ENCODE measurements around the gene RBM20. TPM values are rescaled to one million over a fixed set of nuclear protein-coding genes. Genes with fewer than 3 reads are reported as not detected.

Gene RBM20
- total RNA-seq, 2 experiments from 2014 or later = 0.03 TPM; not detected in 1

- CTCF ChIA-PET = interaction anchor here (0.7 to 1.2 kb wide), 2 partner anchors 21 to 165 kb away, joined by 3 read pairs; no protein-coding TSS in a partner anchor
- Mint-ChIP-seq H3K9me3 (ENCODE audit: insufficient read depth) (peaks cover 13% of the 10 kb centered on the region), H3K27ac (no peak overlapping the region), H3K4me3 (no peak overlapping the region), H3K36me3 (ENCODE audit: low read depth) (peaks cover 15% of the 10 kb centered on the region), H3K4me1 (ENCODE audit: low read depth) (peaks cover 43% of the 10 kb centered on the region), H3K27me3 (ENCODE audit: low read depth) (no peaks in the 10 kb centered on the region)
- ATAC-seq (no peak), DNase-seq (no peak)
- POLR2A ChIA-PET = no interaction called here
These were observed 109.3 kb downstream of the RBM20 start for GRCh38 chr10:110753462-110753861.

GRCh38 chr10:110754375-110755105, 110.4 kb downstream of the RBM20 start:
- DNase-seq = no peak
- H3K27ac Mint-ChIP-seq = no peak overlapping the region
- ChIA-PET POLR2A (no interaction called here), CTCF (interaction anchor here (0.7 to 1.4 kb wide), 5 partner anchors 11 to 164 kb away, joined by 3 to 4 read pairs (median 3); no protein-coding TSS in a partner anchor)
- H3K4me3 Mint-ChIP-seq = no peak overlapping the region
- H3K27me3 Mint-ChIP-seq (ENCODE audit: low read depth) = no peaks in the 10 kb centered on the region
- no peak for ATAC-seq
- peaks cover 4% of the 10 kb centered on the region for H3K9me3 Mint-ChIP-seq (ENCODE audit: insufficient read depth)
- peaks cover 7% of the 10 kb centered on the region for H3K36me3 Mint-ChIP-seq (ENCODE audit: low read depth)
- H3K4me1 Mint-ChIP-seq (ENCODE audit: low read depth) = peaks cover 40% of the 10 kb centered on the region

- POLR2A ChIA-PET = no interaction called here
- Mint-ChIP-seq H3K36me3 (ENCODE audit: low read depth) (no peaks in the 10 kb centered on the region), H3K4me1 (ENCODE audit: low read depth) (peaks cover 33% of the 10 kb centered on the region), H3K27me3 (ENCODE audit: low read depth) (no peaks in the 10 kb centered on the region), H3K9me3 (ENCODE audit: insufficient read depth) (no peaks in the 10 kb centered on the region), H3K27ac (no peak overlapping the region), H3K4me3 (no peak overlapping the region)
- DNase-seq (no peak), ATAC-seq (no peak)
- CTCF ChIA-PET = interaction anchor here (0.8 to 1.0 kb wide), 3 partner anchors 10 to 162 kb away, joined by 3 to 4 read pairs (median 3); no protein-coding TSS in a partner anchor
These were observed 111.6 kb downstream of the RBM20 start for GRCh38 chr10:110755781-110756180.

- no peak for DNase-seq
- Mint-ChIP-seq H3K27me3 (ENCODE audit: low read depth) (no peaks in the 10 kb centered on the region), H3K9me3 (ENCODE audit: insufficient read depth) (no peaks in the 10 kb centered on the region), H3K4me1 (ENCODE audit: low read depth) (peaks cover 23% of the 10 kb centered on the region), H3K4me3 (no peak overlapping the region), H3K27ac (no peak overlapping the region), H3K36me3 (ENCODE audit: low read depth) (no peaks in the 10 kb centered on the region)
- no peak for ATAC-seq
- POLR2A ChIA-PET = no interaction called here
- CTCF ChIA-PET = no interaction called here
These were observed 112.7 kb downstream of the RBM20 start for GRCh38 chr10:110756876-110757275.

- ATAC-seq (no peak), DNase-seq (no peak)
- CTCF ChIA-PET = interaction anchor here (1.4 to 2.3 kb wide), 2 partner anchors 12 to 452 kb away, joined by 3 to 8 read pairs; partner anchors contain the start of gene SMNDC1
- POLR2A ChIA-PET = no interaction called here
- Mint-ChIP-seq H3K27me3 (ENCODE audit: low read depth) (no peaks in the 10 kb centered on the region), H3K36me3 (ENCODE audit: low read depth) (no peaks in the 10 kb centered on the region), H3K4me1 (ENCODE audit: low read depth) (peaks cover 17% of the 10 kb centered on the region), H3K4me3 (no peak overlapping the region), H3K27ac (no peak overlapping the region), H3K9me3 (ENCODE audit: insufficient read depth) (no peaks in the 10 kb centered on the region)
These were observed 113.5 kb downstream of the RBM20 start for GRCh38 chr10:110757586-110757985.

GRCh38 chr10:110758128-110758765, 114.1 kb downstream of the RBM20 start:
- Mint-ChIP-seq H3K9me3 (ENCODE audit: insufficient read depth) (no peaks in the 10 kb centered on the region), H3K27ac (no peak overlapping the region), H3K4me3 (no peak overlapping the region), H3K27me3 (ENCODE audit: low read depth) (no peaks in the 10 kb centered on the region), H3K4me1 (ENCODE audit: low read depth) (peaks cover 17% of the 10 kb centered on the region), H3K36me3 (ENCODE audit: low read depth) (no peaks in the 10 kb centered on the region)
- ChIA-PET POLR2A (no interaction called here), CTCF (interaction anchor here (1.4 to 2.3 kb wide), 2 partner anchors 11 to 453 kb away, joined by 3 to 8 read pairs; partner anchors contain the start of gene SMNDC1)
- DNase-seq (no peak), ATAC-seq (no peak)

GRCh38 chr10:110758898-110759297, 114.8 kb downstream of the RBM20 start:
- no peak for ATAC-seq
- Mint-ChIP-seq H3K27me3 (ENCODE audit: low read depth) (no peaks in the 10 kb centered on the region), H3K4me1 (ENCODE audit: low read depth) (peaks cover 11% of the 10 kb centered on the region), H3K36me3 (ENCODE audit: low read depth) (no peaks in the 10 kb centered on the region), H3K9me3 (ENCODE audit: insufficient read depth) (no peaks in the 10 kb centered on the region), H3K4me3 (no peak overlapping the region), H3K27ac (no peak overlapping the region)
- no peak for DNase-seq
- POLR2A ChIA-PET = interaction anchor here (1.2 kb wide), 1 partner anchor 114 kb away, joined by 3 read pairs; no protein-coding TSS in a partner anchor
- CTCF ChIA-PET = interaction anchor here (1.4 to 2.3 kb wide), 2 partner anchors 10 to 454 kb away, joined by 3 to 8 read pairs; partner anchors contain the start of gene SMNDC1

GRCh38 chr10:110759523-110759922, 115.4 kb downstream of the RBM20 start:
- Mint-ChIP-seq H3K4me1 (ENCODE audit: low read depth) (peaks cover 7% of the 10 kb centered on the region), H3K27me3 (ENCODE audit: low read depth) (no peaks in the 10 kb centered on the region), H3K4me3 (no peak overlapping the region), H3K36me3 (ENCODE audit: low read depth) (no peaks in the 10 kb centered on the region), H3K9me3 (ENCODE audit: insufficient read depth) (no peaks in the 10 kb centered on the region), H3K27ac (no peak overlapping the region)
- ATAC-seq (no peak), DNase-seq (no peak)
- ChIA-PET CTCF (interaction anchor here (2.3 kb wide), 1 partner anchor 10 kb away, joined by 8 read pairs; no protein-coding TSS in a partner anchor), POLR2A (interaction anchor here (1.2 kb wide), 1 partner anchor 113 kb away, joined by 3 read pairs; no protein-coding TSS in a partner anchor)

- H3K27ac Mint-ChIP-seq = no peak overlapping the region
- DNase-seq (no peak), ATAC-seq (no peak)
- H3K4me3 Mint-ChIP-seq = no peak overlapping the region
- H3K9me3 Mint-ChIP-seq (ENCODE audit: insufficient read depth) = no peaks in the 10 kb centered on the region
- ChIA-PET CTCF (interaction anchor here (1.7 kb wide), 1 partner anchor 16 kb away, joined by 6 read pairs; no protein-coding TSS in a partner anchor), POLR2A (no interaction called here)
- peaks cover 3% of the 10 kb centered on the region for H3K4me1 Mint-ChIP-seq (ENCODE audit: low read depth)
- no peaks in the 10 kb centered on the region for H3K27me3 Mint-ChIP-seq (ENCODE audit: low read depth)
- no peaks in the 10 kb centered on the region for H3K36me3 Mint-ChIP-seq (ENCODE audit: low read depth)
These were observed 118.1 kb downstream of the RBM20 start for GRCh38 chr10:110762109-110762848.

- Mint-ChIP-seq H3K4me1 (ENCODE audit: low read depth) (peaks cover 3% of the 10 kb centered on the region), H3K36me3 (ENCODE audit: low read depth) (no peaks in the 10 kb centered on the region), H3K27ac (no peak overlapping the region), H3K27me3 (ENCODE audit: low read depth) (no peaks in the 10 kb centered on the region), H3K9me3 (ENCODE audit: insufficient read depth) (no peaks in the 10 kb centered on the region), H3K4me3 (no peak overlapping the region)
- CTCF ChIA-PET = no interaction called here
- POLR2A ChIA-PET = no interaction called here
- no peak for DNase-seq
- ATAC-seq = no peak
These were observed 118.7 kb downstream of the RBM20 start for GRCh38 chr10:110762849-110763211.

GRCh38 chr10:110764378-110764777, 120.2 kb downstream of the RBM20 start:
- no peaks in the 10 kb centered on the region for H3K36me3 Mint-ChIP-seq (ENCODE audit: low read depth)
- ATAC-seq (no peak), DNase-seq (no peak)
- no peaks in the 10 kb centered on the region for H3K9me3 Mint-ChIP-seq (ENCODE audit: insufficient read depth)
- H3K27ac Mint-ChIP-seq = no peak overlapping the region
- CTCF ChIA-PET = interaction anchor here (2.1 kb wide), 1 partner anchor 38 kb away, joined by 7 read pairs; no protein-coding TSS in a partner anchor
- H3K4me1 Mint-ChIP-seq (ENCODE audit: low read depth) = peaks cover 3% of the 10 kb centered on the region
- H3K27me3 Mint-ChIP-seq (ENCODE audit: low read depth) = no peaks in the 10 kb centered on the region
- POLR2A ChIA-PET = no interaction called here
- no peak overlapping the region for H3K4me3 Mint-ChIP-seq

All from activated CD8-positive, alpha-beta T cell treated with anti-CD3 and anti-CD28 coated beads, Interleukin-2, amount 10 ng/mL, durations not matched to agents 7 days and 5 days (primary cell).